Activated naive CD8-positive, alpha-beta T cell treated with anti-CD3 and anti-CD28 coated beads, Interleukin-2, amount 50 U/mL, for 24 hours (primary cell): Measurements from ENCODE around the gene LRP2.
"Not testable (repeated sequence)": the region's sequence is repeated elsewhere in the genome, so short reads cannot be mapped to it uniquely, and the experiment has no call there.

Experiments used
- ATAC-seq: fragments of 150-1000 bp; cut with Tn5 transposase; one replicate; pipeline ENCODE4 v1.10.0; 2021
- DNase-seq: peaks from one replicate; pipeline ENCODE4 v3.0.0; 2021
- H3K27ac Mint-ChIP-seq: one replicate; pipeline ENCODE4 v1.8.0; 2021; ENCODE audit warnings: mild to moderate bottlenecking, mixed read lengths
- H3K27me3 Mint-ChIP-seq: one replicate; pipeline ENCODE4 v1.8.0; 2021; ENCODE audit warnings: mixed read lengths
- H3K36me3 Mint-ChIP-seq: one replicate; pipeline ENCODE4 v1.8.0; 2021; ENCODE audit warnings: low read depth, mixed read lengths
- H3K4me1 Mint-ChIP-seq: one replicate; pipeline ENCODE4 v1.8.0; 2021; ENCODE audit warnings: mixed read lengths
- H3K4me3 Mint-ChIP-seq: one replicate; pipeline ENCODE4 v1.8.0; 2021; ENCODE audit warnings: mild to moderate bottlenecking, moderate library complexity, mixed read lengths
- H3K9me3 Mint-ChIP-seq: one replicate; pipeline ENCODE4 v1.8.0; 2021; ENCODE audit warnings: mixed read lengths

LRP2 gene

GRCh38 chr2:169300636-169301530 is 61.5 kb downstream of the LRP2 start:
- H3K36me3 Mint-ChIP-seq = no peaks in the 10 kb centered on the region

GRCh38 chr2:169298007-169298406 is 64.3 kb downstream of the LRP2 start:
- H3K36me3 Mint-ChIP-seq = no peaks in the 10 kb centered on the region
- H3K27ac Mint-ChIP-seq = no peak overlapping the region
- H3K27me3 Mint-ChIP-seq = peaks cover 14% of the 10 kb centered on the region
- H3K9me3 Mint-ChIP-seq = no peaks in the 10 kb centered on the region
- H3K4me3 Mint-ChIP-seq = no peak overlapping the region
- H3K4me1 Mint-ChIP-seq = no peaks in the 10 kb centered on the region
- ATAC-seq = no peak
- no peak for DNase-seq

More at GRCh38 chr2:169300636-169301530, 61.5 kb downstream of the LRP2 start:
- no peak for ATAC-seq
- peaks cover 16% of the 10 kb centered on the region for H3K27me3 Mint-ChIP-seq
- no peak overlapping the region for H3K4me3 Mint-ChIP-seq
- no peak overlapping the region for H3K27ac Mint-ChIP-seq
- DNase-seq = no peak
- H3K4me1 Mint-ChIP-seq = no peaks in the 10 kb centered on the region
- H3K9me3 Mint-ChIP-seq = no peaks in the 10 kb centered on the region

GRCh38 chr2:169294001-169294675 is 68.2 kb downstream of the LRP2 start:
- Mint-ChIP-seq H3K27ac (no peak overlapping the region), H3K36me3 (no peaks in the 10 kb centered on the region), H3K9me3 (no peaks in the 10 kb centered on the region), H3K4me3 (no peak overlapping the region), H3K4me1 (no peaks in the 10 kb centered on the region), H3K27me3 (peaks cover 8% of the 10 kb centered on the region)
- no peak for ATAC-seq
- no peak for DNase-seq

GRCh38 chr2:169291517-169291916 is 70.8 kb downstream of the LRP2 start:
- no peak overlapping the region for H3K4me3 Mint-ChIP-seq
- no peak overlapping the region for H3K27ac Mint-ChIP-seq
- no peaks in the 10 kb centered on the region for H3K9me3 Mint-ChIP-seq
- peaks cover 2% of the 10 kb centered on the region for H3K27me3 Mint-ChIP-seq
- H3K4me1 Mint-ChIP-seq = no peaks in the 10 kb centered on the region
- DNase-seq (no peak), ATAC-seq (no peak)
- no peaks in the 10 kb centered on the region for H3K36me3 Mint-ChIP-seq

GRCh38 chr2:169290433-169290832 is 71.9 kb downstream of the LRP2 start:
- no peaks in the 10 kb centered on the region for H3K4me1 Mint-ChIP-seq
- no peak for DNase-seq

DNA sequence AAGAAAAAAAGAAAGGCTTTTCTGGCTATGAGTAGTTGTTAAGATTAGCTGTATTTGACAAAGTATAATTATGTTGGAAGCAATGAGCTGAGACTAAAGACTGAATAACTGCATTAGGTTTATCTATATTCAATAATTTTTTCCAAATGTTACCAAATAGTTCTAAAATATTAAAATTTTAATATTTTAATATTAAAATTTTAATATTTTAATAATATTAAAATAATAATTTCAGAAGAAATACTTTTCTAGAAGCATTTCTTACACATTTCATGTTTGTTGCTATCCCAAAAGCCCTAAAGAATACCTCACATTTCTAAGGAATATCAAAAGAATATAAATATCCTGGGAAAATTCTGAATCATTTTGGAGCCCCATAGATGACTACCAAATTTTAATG is 74.7 kb downstream of the LRP2 start:
- Mint-ChIP-seq H3K9me3 (no peaks in the 10 kb centered on the region), H3K27ac (no peak overlapping the region), H3K27me3 (peaks cover 7% of the 10 kb centered on the region), H3K36me3 (no peaks in the 10 kb centered on the region), H3K4me3 (no peak overlapping the region), H3K4me1 (no peaks in the 10 kb centered on the region)
- ATAC-seq (no peak), DNase-seq (no peak)

More at GRCh38 chr2:169290433-169290832, 71.9 kb downstream of the LRP2 start:
- Mint-ChIP-seq H3K36me3 (no peaks in the 10 kb centered on the region), H3K4me3 (no peak overlapping the region), H3K27me3 (peaks cover 2% of the 10 kb centered on the region), H3K27ac (no peak overlapping the region), H3K9me3 (no peaks in the 10 kb centered on the region)
- no peak for ATAC-seq

DNA sequence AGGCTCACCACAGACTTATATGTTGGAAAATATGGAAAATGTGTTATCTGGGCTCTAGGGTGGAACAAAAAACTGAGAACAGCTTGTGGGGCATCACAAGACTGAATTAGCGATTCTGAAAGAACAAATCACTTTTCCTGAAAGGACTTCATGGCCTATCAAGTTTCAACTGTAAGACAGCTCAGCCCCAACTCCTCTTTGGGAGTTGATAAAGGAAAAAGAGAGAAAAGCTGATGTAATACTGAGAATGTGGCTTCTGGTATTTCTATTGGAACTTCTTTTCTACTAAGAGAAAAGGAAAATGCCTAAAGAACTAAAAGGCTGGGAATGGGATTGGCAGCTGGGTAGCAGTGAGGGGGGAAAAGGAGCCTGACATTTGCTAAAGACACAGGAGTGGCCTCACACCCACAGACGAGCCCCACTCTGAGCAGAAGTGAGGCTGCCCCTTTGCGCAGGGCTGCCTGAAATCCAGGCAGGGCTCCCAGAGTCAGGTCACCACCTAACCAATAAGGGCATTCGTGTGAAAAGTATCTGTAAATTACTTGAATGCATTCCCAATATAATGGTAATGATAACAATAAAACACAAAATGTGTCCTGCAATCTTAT is 75.6 kb downstream of the LRP2 start:
- Mint-ChIP-seq H3K27me3 (peaks cover 7% of the 10 kb centered on the region), H3K4me3 (no peak overlapping the region), H3K9me3 (no peaks in the 10 kb centered on the region), H3K36me3 (no peaks in the 10 kb centered on the region), H3K27ac (no peak overlapping the region), H3K4me1 (no peaks in the 10 kb centered on the region)
- ATAC-seq = no peak
- DNase-seq = no peak

GRCh38 chr2:169285531-169286235 is 76.7 kb downstream of the LRP2 start:
- Mint-ChIP-seq H3K4me1 (no peaks in the 10 kb centered on the region), H3K36me3 (no peaks in the 10 kb centered on the region), H3K27ac (no peak overlapping the region), H3K27me3 (peaks cover 10% of the 10 kb centered on the region), H3K9me3 (no peaks in the 10 kb centered on the region), H3K4me3 (no peak overlapping the region)
- ATAC-seq (no peak), DNase-seq (no peak)

GRCh38 chr2:169280502-169280901 is 81.8 kb downstream of the LRP2 start:
- H3K4me3 Mint-ChIP-seq = no peak overlapping the region
- no peak overlapping the region for H3K27ac Mint-ChIP-seq
- H3K27me3 Mint-ChIP-seq = peaks cover 12% of the 10 kb centered on the region
- no peaks in the 10 kb centered on the region for H3K36me3 Mint-ChIP-seq
- no peaks in the 10 kb centered on the region for H3K9me3 Mint-ChIP-seq
- no peaks in the 10 kb centered on the region for H3K4me1 Mint-ChIP-seq
- ATAC-seq (no peak), DNase-seq (no peak)

- H3K9me3 Mint-ChIP-seq = no peaks in the 10 kb centered on the region
- H3K27me3 Mint-ChIP-seq = peaks cover 9% of the 10 kb centered on the region
- no peak overlapping the region for H3K4me3 Mint-ChIP-seq
- no peaks in the 10 kb centered on the region for H3K36me3 Mint-ChIP-seq
- no peak for ATAC-seq
- H3K4me1 Mint-ChIP-seq = no peaks in the 10 kb centered on the region
- no peak overlapping the region for H3K27ac Mint-ChIP-seq
- no peak for DNase-seq
Observed at GRCh38 chr2:169275696-169276444, 86.5 kb downstream of the LRP2 start.

- Mint-ChIP-seq H3K36me3 (no peaks in the 10 kb centered on the region), H3K9me3 (no peaks in the 10 kb centered on the region), H3K27ac (no peak overlapping the region), H3K4me3 (no peak overlapping the region), H3K4me1 (no peaks in the 10 kb centered on the region), H3K27me3 (peaks cover 7% of the 10 kb centered on the region)
- DNase-seq (no peak), ATAC-seq (no peak)
Observed at GRCh38 chr2:169272010-169272409, 90.3 kb downstream of the LRP2 start.

- ATAC-seq, H3K4me3 Mint-ChIP-seq, DNase-seq, H3K9me3 Mint-ChIP-seq, H3K27me3 Mint-ChIP-seq, H3K27ac Mint-ChIP-seq, H3K4me1 Mint-ChIP-seq, H3K36me3 Mint-ChIP-seq: not testable (repeated sequence)
Observed at GRCh38 chr2:169270574-169270973, 91.8 kb downstream of the LRP2 start.

DNA sequence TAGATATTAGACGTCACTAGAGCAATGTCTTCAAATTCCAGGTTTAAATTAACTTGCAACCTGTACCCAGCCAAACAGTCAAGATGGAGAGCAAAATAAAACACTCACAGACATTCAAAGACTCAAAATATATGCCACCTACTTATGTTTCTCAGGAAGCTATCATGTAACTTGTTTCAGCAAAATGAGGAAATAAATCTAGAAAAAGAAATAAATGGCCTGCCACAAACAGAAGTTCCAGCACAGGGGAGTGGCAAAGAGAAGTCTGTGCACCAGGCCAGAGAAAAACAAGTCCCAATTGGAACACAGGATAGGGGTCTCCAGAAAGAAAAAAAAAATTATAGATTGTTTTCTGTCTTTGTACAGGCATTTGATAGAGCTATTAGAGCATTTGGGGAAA is 96.7 kb downstream of the LRP2 start:
- H3K9me3 Mint-ChIP-seq = no peaks in the 10 kb centered on the region
- no peaks in the 10 kb centered on the region for H3K36me3 Mint-ChIP-seq
- H3K4me1 Mint-ChIP-seq = no peaks in the 10 kb centered on the region
- H3K27me3 Mint-ChIP-seq = peaks cover 9% of the 10 kb centered on the region
- DNase-seq (no peak), ATAC-seq (no peak)
- H3K4me3 Mint-ChIP-seq = no peak overlapping the region
- no peak overlapping the region for H3K27ac Mint-ChIP-seq
